Glutamatergic neuron (in vitro differentiated cells): ENCODE data around the gene ERAS. TPM values are rescaled to one million over a fixed set of nuclear protein-coding genes. Genes with fewer than 3 reads are reported as not detected.

Experiments used
- DNase-seq: peaks from one replicate; pipeline ENCODE4 v3.0.0; 2022
- H3K27ac Mint-ChIP-seq: one replicate; pipeline ENCODE4 v1.8.0; 2020; ENCODE audit warnings: mild to moderate bottlenecking, mixed read lengths, inconsistent platforms; ENCODE audit not compliant: unreplicated experiment
- H3K27me3 Mint-ChIP-seq: one replicate; pipeline ENCODE4 v1.8.0; 2020; ENCODE audit warnings: mild to moderate bottlenecking, moderate library complexity, mixed read lengths, inconsistent platforms; ENCODE audit not compliant: unreplicated experiment
- H3K36me3 Mint-ChIP-seq: one replicate; pipeline ENCODE4 v1.8.0; 2020; ENCODE audit warnings: mild to moderate bottlenecking, mixed read lengths, inconsistent platforms; ENCODE audit not compliant: unreplicated experiment
- H3K4me1 Mint-ChIP-seq: one replicate; pipeline ENCODE4 v1.8.0; 2020; ENCODE audit warnings: mild to moderate bottlenecking, low read depth, mixed read lengths, inconsistent platforms; ENCODE audit not compliant: unreplicated experiment
- H3K4me3 Mint-ChIP-seq: one replicate; pipeline ENCODE4 v1.8.0; 2020; ENCODE audit warnings: mild to moderate bottlenecking, mixed read lengths, inconsistent platforms; ENCODE audit not compliant: unreplicated experiment
- H3K9me3 Mint-ChIP-seq: one replicate; pipeline ENCODE4 v1.8.0; 2020; ENCODE audit warnings: mild to moderate bottlenecking, moderate library complexity, mixed read lengths, inconsistent platforms; ENCODE audit not compliant: unreplicated experiment
- CTCF ChIP-seq: fragments of 200-600 bp; sonication (generic); IDR thresholded peaks from one replicate; pipeline ENCODE4 v1.5.0; 2021; ENCODE audit not compliant: partially characterized antibody, unreplicated experiment
- total RNA-seq: library from RNA; stranded (reverse); fragmentation: NEBNext Ultra II Directional; extraction: Animal tissue kit (Norgen Biotek cat#: 25700); gene quantifications from one replicate; pipeline ENCODE4 v1.2.1, GENCODE V29; 2021; ENCODE audit not compliant: unreplicated experiment

The ERAS gene
- total RNA-seq, 1 donor from 2014 or later, result not detected

GRCh38 chrX:48782795-48783194 is 43.5 kb upstream of the ERAS start:
- no peak for DNase-seq
- H3K9me3 Mint-ChIP-seq, result peaks cover 2% of the 10 kb centered on the region
- no peak overlapping the region for H3K27ac Mint-ChIP-seq
- no peaks in the 10 kb centered on the region for H3K4me1 Mint-ChIP-seq
- no peak overlapping the region for H3K4me3 Mint-ChIP-seq
- TF ChIP-seq CTCF, result no peak
- no peaks in the 10 kb centered on the region for H3K36me3 Mint-ChIP-seq
- H3K27me3 Mint-ChIP-seq, result no peaks in the 10 kb centered on the region

GRCh38 chrX:48784726-48785125 is 41.6 kb upstream of the ERAS start:
- no peaks in the 10 kb centered on the region for H3K36me3 Mint-ChIP-seq
- no peak overlapping the region for H3K27ac Mint-ChIP-seq
- peaks cover 2% of the 10 kb centered on the region for H3K9me3 Mint-ChIP-seq
- no peak for TF ChIP-seq CTCF
- no peak overlapping the region for H3K4me3 Mint-ChIP-seq
- DNase-seq, result no peak
- H3K4me1 Mint-ChIP-seq, result peaks cover 1% of the 10 kb centered on the region
- no peaks in the 10 kb centered on the region for H3K27me3 Mint-ChIP-seq

- Mint-ChIP-seq H3K4me1 (peaks cover 1% of the 10 kb centered on the region), H3K4me3 (no peak overlapping the region), H3K36me3 (no peaks in the 10 kb centered on the region), H3K27ac (no peak overlapping the region), H3K27me3 (no peaks in the 10 kb centered on the region), H3K9me3 (peaks cover 2% of the 10 kb centered on the region)
- DNase-seq, result no peak
- no peak for TF ChIP-seq CTCF
Observed at GRCh38 chrX:48785186-48785539, 41.1 kb upstream of the ERAS start.

- no peak for DNase-seq
- H3K27me3 Mint-ChIP-seq, result no peaks in the 10 kb centered on the region
- peaks cover 1% of the 10 kb centered on the region for H3K4me1 Mint-ChIP-seq
- H3K27ac Mint-ChIP-seq, result no peak overlapping the region
- H3K36me3 Mint-ChIP-seq, result no peaks in the 10 kb centered on the region
- peaks cover 2% of the 10 kb centered on the region for H3K9me3 Mint-ChIP-seq
- no peak overlapping the region for H3K4me3 Mint-ChIP-seq
- TF ChIP-seq CTCF, result no peak
Observed at GRCh38 chrX:48785540-48786214, 40.6 kb upstream of the ERAS start.

GRCh38 chrX:48786341-48786800 is 39.9 kb upstream of the ERAS start, which contains the start of gene GATA1:
TSS of gene GATA1 (plus strand) at chrX:48786590. CDS start at chrX:48791110, 4,520 bp downstream.
- Mint-ChIP-seq H3K4me3 (no peak within 1 kb of the TSS), H3K27me3 (no peaks in the 10 kb centered on the region), H3K9me3 (peaks cover 2% of the 10 kb centered on the region), H3K4me1 (peaks cover 1% of the 10 kb centered on the region), H3K36me3 (no peaks in the 10 kb centered on the region), H3K27ac (no peak within 1 kb of the TSS)
- no peak for TF ChIP-seq CTCF
- DNase-seq, result no peak
